T-helper 1 cell treated with Interleukin-12 subunit alpha and Interleukin-12 subunit beta and Interleukin-4 antibody, amounts not matched to agents 30 μg/mL and 1 μg/mL, for 36 hours (primary cell): ENCODE results near the gene TUBA8.
"Not testable (repeated sequence)": the region's sequence is repeated elsewhere in the genome, so short reads cannot be mapped to it uniquely, and the experiment has no call there.

ENCODE experiments used
- H3K27ac Mint-ChIP-seq: one replicate; pipeline ENCODE4 v1.8.0; 2021; ENCODE audit warnings: mild to moderate bottlenecking, mixed read lengths
- H3K27me3 Mint-ChIP-seq: one replicate; pipeline ENCODE4 v1.8.0; 2021; ENCODE audit warnings: low read depth, mixed read lengths
- H3K36me3 Mint-ChIP-seq: one replicate; pipeline ENCODE4 v1.8.0; 2021; ENCODE audit warnings: low read depth, mixed read lengths
- H3K4me1 Mint-ChIP-seq: one replicate; pipeline ENCODE4 v1.8.0; 2021; ENCODE audit warnings: low read depth, mixed read lengths
- H3K4me3 Mint-ChIP-seq: one replicate; pipeline ENCODE4 v1.8.0; 2021; ENCODE audit warnings: mild to moderate bottlenecking, moderate library complexity, mixed read lengths
- H3K9me3 Mint-ChIP-seq: one replicate; pipeline ENCODE4 v1.8.0; 2021; ENCODE audit warnings: mixed read lengths

The TUBA8 gene

DNA sequence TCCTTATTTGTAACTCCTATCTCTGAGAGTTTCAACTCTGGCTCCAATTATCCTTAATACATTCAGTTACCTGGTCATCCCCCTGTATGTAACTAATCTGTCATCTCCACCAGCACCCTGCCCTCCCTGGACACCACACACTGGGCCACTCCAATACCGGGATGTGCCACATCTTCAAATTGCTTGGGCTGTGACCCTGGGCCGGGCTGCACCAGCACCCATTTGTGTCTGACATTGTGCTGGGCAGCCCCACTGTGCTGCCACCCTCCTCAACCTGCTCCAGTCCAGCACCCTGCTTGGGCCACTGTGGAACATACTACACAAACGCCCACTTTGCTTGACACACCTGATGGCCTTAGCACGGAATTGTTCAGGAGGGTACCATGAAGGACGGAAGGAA, 37.2 kb downstream of the TUBA8 start:
- no peaks in the 10 kb centered on the region for H3K9me3 Mint-ChIP-seq
- no peak overlapping the region for H3K27ac Mint-ChIP-seq
- no peak overlapping the region for H3K4me3 Mint-ChIP-seq
- H3K4me1 Mint-ChIP-seq, result peaks cover 28% of the 10 kb centered on the region
- no peaks in the 10 kb centered on the region for H3K27me3 Mint-ChIP-seq
- H3K36me3 Mint-ChIP-seq, result peaks cover 12% of the 10 kb centered on the region

DNA sequence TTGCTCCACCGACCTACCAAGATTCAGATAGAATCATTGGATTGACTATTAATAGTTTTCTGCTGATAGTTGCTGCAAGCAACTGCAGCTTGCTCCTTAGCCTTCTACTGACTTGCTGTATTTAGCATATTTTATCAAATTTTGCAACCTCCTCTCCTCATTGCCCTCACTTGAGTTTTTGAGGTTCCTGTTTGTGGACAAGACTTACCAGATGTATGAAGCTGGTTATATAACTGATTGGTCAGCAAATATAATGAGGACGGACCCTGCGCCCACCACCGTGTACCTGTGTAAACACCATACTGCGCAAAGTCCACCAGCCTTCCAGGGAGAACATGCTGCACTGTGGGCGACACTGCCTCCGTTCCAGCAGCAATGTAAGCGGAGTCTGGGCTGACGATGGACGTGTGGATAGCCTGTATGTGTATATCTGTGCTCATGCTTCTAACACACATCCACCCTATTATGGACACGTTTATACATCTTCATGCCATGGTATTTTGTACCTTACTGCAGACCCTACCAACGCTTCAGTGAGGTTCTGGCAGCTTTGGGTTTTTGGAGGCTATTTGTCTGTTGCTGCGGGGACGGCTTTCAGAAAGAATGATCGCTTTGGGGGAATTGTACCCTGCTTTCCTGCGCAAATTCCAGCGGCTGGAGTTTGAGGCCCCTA, 37.8 kb downstream of the TUBA8 start:
- Mint-ChIP-seq H3K27ac (no peak overlapping the region), H3K27me3 (no peaks in the 10 kb centered on the region), H3K4me3 (peak overlapping the region; percentile 93)

DNA sequence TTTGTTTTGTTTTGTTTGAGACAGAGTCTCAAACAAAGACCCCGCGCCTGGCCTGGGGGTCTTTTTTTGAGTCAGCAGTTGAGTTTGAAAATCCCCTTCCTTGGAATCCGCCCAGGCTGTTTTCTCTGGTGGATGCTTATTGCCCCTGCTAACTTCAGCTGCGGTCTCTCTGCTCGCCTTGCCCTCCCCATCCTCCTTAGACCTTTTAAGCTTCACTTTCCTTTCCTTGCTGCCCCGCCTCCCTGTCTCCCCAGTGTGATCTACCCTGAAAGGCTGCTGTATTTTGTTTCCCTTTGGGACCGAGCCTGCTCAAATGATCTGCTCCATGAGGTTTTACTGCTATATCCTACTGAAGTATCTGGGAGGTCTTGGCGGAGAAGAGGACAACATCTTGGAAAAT, 41.9 kb downstream of the TUBA8 start:
- Mint-ChIP-seq H3K4me1 (peaks cover 50% of the 10 kb centered on the region), H3K9me3 (no peaks in the 10 kb centered on the region), H3K36me3 (peaks cover 32% of the 10 kb centered on the region), H3K27ac (peak overlapping the region; percentile 83), H3K27me3 (no peaks in the 10 kb centered on the region), H3K4me3 (peak overlapping the region; percentile 93)

More for the DNA sequence above, 37.8 kb downstream of the TUBA8 start:
- H3K36me3 Mint-ChIP-seq, result peaks cover 13% of the 10 kb centered on the region
- H3K4me1 Mint-ChIP-seq, result peaks cover 29% of the 10 kb centered on the region
- H3K9me3 Mint-ChIP-seq, result no peaks in the 10 kb centered on the region

DNA sequence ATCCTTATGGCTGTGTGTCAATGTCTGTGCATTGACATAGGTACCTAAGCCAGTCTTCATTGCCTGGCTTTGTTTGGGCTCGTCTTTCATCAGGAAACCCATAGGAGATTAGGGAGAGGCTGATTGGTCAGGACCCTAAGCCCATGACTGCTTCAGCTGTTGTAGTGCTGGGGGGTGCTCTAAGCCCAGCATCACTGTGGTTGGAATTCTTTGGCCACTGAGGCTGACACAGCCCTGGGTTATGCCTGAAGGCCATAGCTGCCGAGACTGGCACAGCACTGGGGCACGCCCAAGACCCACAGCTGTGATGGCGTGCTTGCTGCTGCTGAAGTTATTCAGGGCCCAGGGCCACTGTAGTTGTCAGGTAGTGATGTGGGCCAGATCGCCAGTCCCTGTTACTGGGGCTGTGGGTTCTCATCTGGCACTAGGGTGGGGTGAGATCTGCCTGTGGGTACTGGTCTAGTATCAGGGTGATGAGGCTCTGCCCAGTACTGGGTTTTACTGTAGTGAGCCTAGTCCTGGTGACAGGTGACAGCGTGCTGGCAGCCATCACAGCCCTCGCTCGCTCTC, 44.3 kb downstream of the TUBA8 start:
- Mint-ChIP-seq H3K4me3 (peak overlapping the region; percentile 44), H3K9me3 (no peaks in the 10 kb centered on the region), H3K27ac (peak overlapping the region; percentile 81), H3K4me1 (peaks cover 40% of the 10 kb centered on the region), H3K36me3 (peaks cover 37% of the 10 kb centered on the region), H3K27me3 (no peaks in the 10 kb centered on the region)

DNA sequence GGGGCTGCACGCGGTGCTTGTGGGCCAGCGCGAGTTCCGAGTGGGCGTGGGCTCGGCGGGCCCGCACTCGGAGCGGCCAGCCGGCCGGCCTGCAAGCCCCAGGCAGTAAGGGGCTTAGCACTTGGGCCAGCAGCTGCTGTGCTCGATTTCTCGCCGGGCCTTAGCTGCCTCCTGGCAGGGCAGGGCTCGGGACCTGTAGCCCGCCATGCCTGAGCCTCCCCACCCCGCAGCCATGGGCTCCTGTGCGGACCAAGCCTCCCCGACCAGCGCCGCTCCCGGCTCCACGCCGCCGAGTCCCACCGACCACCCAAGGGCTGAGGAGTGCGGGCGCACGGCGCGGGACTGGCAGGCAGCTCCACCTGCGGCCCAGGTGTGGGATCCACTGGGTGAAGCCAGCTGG, 44.9 kb downstream of the TUBA8 start:
- H3K4me1 Mint-ChIP-seq, result peaks cover 38% of the 10 kb centered on the region
- H3K27ac Mint-ChIP-seq, H3K27me3 Mint-ChIP-seq, H3K4me3 Mint-ChIP-seq, H3K9me3 Mint-ChIP-seq: not testable (repeated sequence)
- H3K36me3 Mint-ChIP-seq, result peaks cover 35% of the 10 kb centered on the region

DNA sequence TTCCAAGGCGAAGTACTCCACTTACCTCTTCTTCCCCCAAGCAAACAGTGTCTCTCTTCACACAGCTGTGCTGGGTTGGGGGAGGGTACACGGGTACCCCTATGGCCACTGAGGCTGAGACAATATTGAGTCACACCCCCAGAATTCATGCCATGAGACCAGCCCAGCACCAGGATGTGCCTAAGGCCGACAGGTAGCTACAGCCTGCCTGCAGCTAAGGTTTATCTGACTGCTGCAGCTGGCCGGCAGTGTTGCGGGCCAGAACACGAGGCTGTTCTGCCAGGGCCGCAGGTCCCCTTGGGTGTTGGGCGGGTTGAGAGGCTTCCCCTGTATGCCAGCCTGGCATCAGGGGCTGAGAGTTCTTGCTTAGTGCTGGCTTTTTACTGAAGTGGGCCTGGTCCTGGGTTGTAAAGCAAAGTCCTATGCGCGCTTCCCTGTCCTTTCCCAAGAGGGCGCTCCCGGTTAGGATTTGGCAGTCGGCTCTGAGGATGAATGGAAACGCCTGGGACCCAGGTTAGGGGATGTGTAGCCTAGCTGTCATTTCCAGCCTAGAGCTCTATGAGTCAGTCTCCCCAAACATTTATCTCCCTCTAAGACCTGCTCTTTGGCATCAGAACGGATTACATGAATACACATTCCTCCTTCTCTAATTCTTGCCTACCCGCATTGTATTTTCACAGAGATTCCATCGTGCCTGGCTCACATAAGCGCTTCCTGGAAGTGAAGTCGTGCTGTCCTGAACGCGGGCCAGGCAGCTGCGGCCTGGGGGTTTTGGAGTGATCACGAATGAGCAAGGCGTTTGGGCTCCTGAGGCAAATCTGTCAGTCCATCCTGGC, 46.5 kb downstream of the TUBA8 start:
- Mint-ChIP-seq H3K27me3 (no peaks in the 10 kb centered on the region), H3K4me3 (no peak overlapping the region), H3K4me1 (peaks cover 31% of the 10 kb centered on the region), H3K9me3 (no peaks in the 10 kb centered on the region), H3K27ac (no peak overlapping the region), H3K36me3 (peaks cover 28% of the 10 kb centered on the region)

DNA sequence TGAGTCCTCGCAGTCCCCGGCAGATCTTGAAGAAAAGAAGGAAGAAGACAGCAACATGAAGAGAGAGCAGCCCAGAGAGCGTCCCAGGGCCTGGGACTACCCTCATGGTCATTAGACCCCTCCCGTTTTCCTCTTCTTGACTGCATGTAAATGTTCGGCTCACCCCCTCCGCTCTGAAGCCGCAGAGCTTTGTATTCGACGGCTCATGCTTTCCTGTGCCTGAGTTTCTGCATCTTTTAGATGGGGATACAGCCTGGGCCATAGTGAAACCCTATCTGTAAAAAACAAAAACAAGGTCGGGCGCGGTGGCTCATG, 47.1 kb downstream of the TUBA8 start:
- H3K9me3 Mint-ChIP-seq, result no peaks in the 10 kb centered on the region
- no peak overlapping the region for H3K27ac Mint-ChIP-seq

DNA sequence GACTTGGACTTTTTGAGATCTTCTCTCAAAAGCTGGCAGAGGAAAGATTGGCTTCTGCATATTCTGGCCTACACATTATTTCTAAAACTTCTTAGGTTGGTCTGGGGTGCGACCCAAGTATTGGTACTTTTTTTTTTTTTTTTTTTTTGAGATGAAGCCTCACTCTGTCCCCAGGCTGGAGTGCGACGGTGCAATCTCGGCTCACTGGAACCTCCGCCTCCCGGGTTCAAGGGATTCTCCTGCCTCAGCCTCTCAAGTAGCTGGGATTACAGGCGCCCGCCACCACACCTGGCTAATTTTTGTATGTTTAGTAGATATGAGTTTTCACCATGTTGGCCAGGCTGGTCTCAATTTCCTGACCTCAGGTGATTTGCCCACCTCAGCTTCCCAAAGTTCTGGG, 50.0 kb downstream of the TUBA8 start:
- not testable (repeated sequence) for H3K27ac Mint-ChIP-seq, H3K4me3 Mint-ChIP-seq, H3K27me3 Mint-ChIP-seq, H3K9me3 Mint-ChIP-seq
- Mint-ChIP-seq H3K4me1 (peaks cover 13% of the 10 kb centered on the region), H3K36me3 (peaks cover 26% of the 10 kb centered on the region)

More for the DNA sequence above, 47.1 kb downstream of the TUBA8 start:
- Mint-ChIP-seq H3K4me3 (no peak overlapping the region), H3K4me1 (peaks cover 25% of the 10 kb centered on the region), H3K36me3 (peaks cover 26% of the 10 kb centered on the region), H3K27me3 (no peaks in the 10 kb centered on the region)

DNA sequence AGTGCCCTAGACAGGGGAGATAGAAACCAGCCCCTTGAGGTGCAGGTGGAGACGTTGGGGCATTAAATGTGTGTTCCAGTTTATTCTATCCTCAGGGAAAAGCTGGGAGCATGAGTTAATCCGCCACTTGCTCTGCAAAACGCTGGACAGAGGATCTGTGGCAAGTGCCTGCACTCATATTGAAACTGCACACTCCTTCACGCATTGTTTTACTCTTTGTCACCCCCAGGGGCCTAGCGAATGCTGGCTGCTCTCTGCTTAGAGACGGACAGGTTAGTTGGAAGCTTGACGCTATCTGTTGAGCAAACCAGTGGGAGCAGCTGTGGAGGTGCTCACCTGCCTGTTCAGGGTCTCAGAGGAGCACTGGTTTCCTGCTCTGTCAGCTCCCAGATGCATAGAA, 53.2 kb downstream of the TUBA8 start:
- H3K9me3 Mint-ChIP-seq, H3K4me1 Mint-ChIP-seq, H3K27ac Mint-ChIP-seq, H3K27me3 Mint-ChIP-seq, H3K4me3 Mint-ChIP-seq: not testable (repeated sequence)
- H3K36me3 Mint-ChIP-seq, result peaks cover 23% of the 10 kb centered on the region

DNA sequence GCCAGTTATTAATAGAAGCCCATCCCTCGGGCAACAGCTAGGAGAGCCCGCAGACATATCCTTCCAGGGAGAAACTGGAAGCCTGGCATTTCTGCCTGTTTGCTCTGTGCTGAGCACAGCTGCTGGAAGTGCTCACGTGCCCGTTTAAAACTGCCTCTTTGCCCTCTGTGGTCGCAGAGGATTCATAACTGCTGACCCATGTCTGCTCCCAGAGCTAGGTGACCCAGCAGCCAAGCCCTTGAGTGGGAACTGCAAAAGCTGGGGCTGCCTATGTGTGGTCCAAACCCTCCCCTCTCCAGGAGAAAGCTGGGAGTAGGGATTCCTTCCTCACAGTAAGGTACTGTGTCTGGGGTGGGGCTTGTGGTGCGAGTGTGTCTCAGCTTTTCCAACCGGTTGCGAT, 54.0 kb downstream of the TUBA8 start:
- not testable (repeated sequence) for H3K27me3 Mint-ChIP-seq, H3K9me3 Mint-ChIP-seq, H3K4me1 Mint-ChIP-seq, H3K4me3 Mint-ChIP-seq, H3K27ac Mint-ChIP-seq
- peaks cover 28% of the 10 kb centered on the region for H3K36me3 Mint-ChIP-seq

DNA sequence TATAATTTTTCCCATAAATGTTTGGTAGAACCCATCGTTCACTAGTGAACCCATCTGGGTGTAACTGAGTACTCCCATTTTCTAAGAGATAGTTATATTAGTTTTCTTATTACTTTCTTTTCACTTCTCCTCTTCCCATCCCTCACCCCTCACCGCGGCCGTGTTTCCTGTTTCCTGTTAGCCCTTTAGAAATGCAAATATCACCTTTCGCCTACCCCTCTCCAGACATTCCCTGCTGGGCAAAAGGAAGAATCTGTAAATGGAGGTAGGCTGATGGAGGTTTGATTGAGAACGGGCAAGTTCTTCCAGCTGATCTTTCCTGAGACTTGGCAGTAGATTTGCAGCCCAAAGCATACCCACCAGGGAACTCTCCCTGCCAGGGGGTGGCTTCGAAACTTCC, 54.7 kb downstream of the TUBA8 start:
- not testable (repeated sequence) for H3K4me1 Mint-ChIP-seq, H3K4me3 Mint-ChIP-seq, H3K27ac Mint-ChIP-seq, H3K9me3 Mint-ChIP-seq, H3K27me3 Mint-ChIP-seq
- H3K36me3 Mint-ChIP-seq, result peaks cover 28% of the 10 kb centered on the region

DNA sequence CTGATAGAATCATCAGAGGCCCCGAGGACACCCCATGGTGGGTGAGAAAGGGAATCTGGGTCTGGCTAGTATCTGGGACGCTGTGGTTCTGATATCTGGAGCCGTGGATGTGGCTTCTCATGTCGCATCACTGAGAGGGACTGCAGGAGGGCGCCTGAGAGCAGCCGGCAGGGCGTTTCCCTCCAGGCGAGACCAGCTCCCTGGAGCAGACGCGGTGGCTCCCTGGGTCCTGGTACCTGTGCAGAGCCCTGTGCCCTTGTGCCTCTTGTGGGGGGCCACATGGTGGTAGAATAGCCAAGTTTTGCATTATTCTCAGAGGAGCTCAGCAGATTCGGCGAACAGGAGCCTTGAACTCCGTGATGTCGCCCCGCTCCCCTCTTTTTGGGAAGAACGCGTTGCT, 59.7 kb downstream of the TUBA8 start:
- peaks cover 29% of the 10 kb centered on the region for H3K36me3 Mint-ChIP-seq
- H3K9me3 Mint-ChIP-seq, H3K27ac Mint-ChIP-seq, H3K27me3 Mint-ChIP-seq, H3K4me1 Mint-ChIP-seq, H3K4me3 Mint-ChIP-seq: not testable (repeated sequence)

DNA sequence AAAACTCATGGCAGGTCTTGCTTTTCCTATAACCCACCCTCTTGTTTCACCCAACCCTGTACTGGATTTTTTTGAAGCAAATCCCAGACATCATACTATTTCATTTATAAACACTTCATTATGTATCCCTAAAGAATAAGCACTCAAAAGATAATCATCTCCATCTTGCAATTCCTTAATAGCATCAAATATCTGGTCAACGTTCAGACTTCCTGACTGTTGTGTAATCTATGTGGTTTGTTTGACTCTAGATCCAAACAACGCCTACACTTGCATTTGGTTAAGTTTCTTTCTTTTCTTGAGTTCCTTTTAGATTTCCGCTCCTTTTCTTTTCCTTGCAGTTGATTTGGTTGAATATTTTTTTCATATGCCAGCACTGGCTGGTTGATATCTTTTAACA, 61.6 kb downstream of the TUBA8 start:
- not testable (repeated sequence) for H3K27me3 Mint-ChIP-seq, H3K4me1 Mint-ChIP-seq, H3K9me3 Mint-ChIP-seq, H3K27ac Mint-ChIP-seq, H3K4me3 Mint-ChIP-seq
- H3K36me3 Mint-ChIP-seq, result peaks cover 22% of the 10 kb centered on the region

DNA sequence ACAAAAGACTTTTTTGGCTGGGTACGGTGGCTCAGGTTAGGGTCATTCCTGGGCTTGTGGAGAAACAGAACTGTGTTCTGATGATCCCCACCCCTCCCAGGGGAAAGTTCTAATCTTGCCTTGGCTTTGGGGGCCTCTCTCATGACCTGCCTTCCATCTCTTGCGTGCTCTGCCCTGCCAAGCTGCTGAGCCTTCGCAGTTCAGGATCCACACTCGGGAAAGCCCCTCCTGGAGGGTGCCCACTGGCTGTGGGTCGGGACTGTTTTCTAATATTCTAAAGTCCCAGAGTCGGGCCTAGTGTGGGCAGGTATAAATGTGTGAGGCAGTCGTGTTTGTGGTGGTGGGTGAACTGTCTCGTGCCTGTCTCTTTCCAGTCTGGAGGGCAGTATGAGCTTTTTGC, 62.2 kb downstream of the TUBA8 start:
- H3K27ac Mint-ChIP-seq, H3K4me3 Mint-ChIP-seq, H3K27me3 Mint-ChIP-seq, H3K4me1 Mint-ChIP-seq, H3K9me3 Mint-ChIP-seq: not testable (repeated sequence)
- peaks cover 18% of the 10 kb centered on the region for H3K36me3 Mint-ChIP-seq

DNA sequence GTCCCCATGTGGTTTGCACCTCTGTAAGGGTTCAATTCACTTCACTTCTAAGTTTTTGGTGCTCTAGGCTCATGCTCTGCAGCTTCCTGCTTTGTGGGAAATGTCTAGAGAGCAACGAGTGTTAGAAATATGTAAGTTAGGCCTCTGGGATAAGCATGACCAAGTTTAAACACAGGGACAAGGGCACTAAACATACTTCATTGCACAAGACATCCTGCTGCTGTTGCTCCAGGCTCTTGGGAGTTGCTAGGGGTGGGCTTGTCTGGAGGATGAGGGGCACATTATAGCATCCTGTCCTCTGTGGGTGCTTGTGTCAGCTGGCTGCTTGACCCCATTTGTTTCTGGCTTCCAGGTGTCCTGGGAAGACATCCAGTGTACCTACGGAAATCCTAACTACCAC, 62.8 kb downstream of the TUBA8 start:
- peaks cover 18% of the 10 kb centered on the region for H3K36me3 Mint-ChIP-seq
- not testable (repeated sequence) for H3K4me3 Mint-ChIP-seq, H3K9me3 Mint-ChIP-seq, H3K27me3 Mint-ChIP-seq, H3K27ac Mint-ChIP-seq, H3K4me1 Mint-ChIP-seq
